Activated naive CD4-positive, alpha-beta T cell (primary cell): ENCODE measurements around the gene TRIO.

Experiments used
- DNase-seq, 4 experiments: peaks; one replicate each; lab custom pipeline; 2025; lab: John Stamatoyannopoulos, UW

TRIO gene

DNA sequence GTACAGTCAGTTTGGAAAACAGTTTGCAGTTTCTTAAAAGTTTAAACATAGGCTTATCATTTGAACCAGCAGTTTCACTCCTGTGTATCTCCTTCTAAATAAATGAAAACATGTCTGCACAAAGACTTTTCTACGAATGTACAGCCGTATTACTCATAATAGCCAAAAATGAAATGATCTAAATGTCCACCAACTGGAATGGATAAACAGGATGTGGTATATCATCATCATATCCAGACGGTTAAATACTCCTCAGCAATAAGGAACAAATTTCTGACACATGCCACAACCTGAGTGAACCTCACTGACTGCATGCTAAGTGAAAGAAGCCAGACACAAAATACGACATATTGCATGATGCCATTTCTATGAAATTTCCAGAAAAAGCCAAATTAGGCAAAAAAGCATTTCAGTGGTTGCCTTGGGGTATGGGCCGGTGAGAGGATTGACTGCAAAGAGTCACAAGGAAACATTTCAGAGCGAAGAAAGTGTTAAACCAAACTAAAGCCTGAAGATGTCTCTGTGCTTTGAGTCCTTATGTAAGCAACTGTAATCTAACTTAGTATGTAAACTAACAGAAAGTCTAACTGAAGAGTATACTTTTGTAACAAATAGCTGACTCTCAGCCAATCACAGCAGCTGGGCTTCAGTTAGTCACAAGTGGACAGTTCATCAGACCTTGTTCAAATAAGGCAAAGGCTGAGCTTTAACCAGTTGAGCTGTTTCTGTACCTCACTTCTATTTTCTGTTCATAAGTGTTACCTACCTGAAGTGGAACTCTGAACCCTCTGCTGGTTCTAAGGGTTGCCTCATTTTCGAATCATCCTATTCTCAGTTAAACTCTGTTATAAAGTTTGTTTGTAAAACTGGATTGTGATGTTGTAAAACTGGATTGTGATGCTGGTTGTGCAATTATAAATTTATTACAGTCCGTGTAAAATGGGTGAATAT is 65.2 kb downstream of the TRIO start:
- DNase-seq, result no peak

DNA sequence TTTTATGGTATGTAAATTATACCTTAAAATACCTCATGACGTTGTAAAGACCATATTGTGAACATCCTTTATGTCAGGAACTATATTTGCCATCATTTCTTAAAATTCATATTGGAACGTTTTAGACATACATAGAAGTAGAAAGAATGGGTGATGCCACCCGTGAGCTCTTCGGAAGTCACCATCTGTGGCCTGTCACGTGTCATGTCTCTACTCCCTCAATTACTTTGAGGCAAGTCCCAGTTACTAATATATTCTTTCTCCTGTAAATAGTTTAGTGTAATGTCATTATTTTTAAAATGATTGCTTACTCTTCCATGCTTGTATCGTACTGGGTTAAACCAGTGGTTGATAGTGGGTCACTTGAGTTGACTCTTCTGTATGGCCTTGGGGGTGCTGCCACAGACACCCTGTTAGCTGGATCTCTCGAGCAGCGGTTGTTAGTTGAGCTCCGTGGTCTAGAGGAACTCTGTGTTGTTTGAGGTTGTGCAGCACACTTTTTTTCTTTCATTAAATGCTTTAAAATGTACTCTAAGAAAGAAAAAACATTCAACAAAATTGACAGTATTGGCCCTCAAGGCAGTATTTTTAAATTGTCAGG is 66.2 kb downstream of the TRIO start:
- DNase-seq, result no peak

DNA sequence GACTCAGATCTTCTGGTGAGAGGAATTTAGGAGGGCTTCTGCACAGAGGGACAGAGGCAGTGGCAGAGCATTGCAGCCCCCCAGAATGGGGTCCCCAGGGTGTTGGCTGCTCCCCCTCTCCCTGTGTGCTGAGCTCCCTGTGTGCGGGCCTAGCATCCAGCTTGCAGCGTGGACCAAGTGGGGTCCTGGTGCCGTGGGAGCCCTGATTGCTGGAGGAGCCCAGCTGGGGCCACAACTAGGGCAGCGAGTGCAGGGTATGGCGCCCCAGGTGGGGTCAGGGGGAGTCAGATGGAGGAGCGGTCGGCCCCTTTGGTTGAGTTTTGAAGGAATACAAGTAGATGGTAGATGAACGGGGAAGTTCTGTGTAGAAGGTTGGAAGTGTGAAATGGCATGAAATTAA is 66.7 kb downstream of the TRIO start:
- no peak for DNase-seq

DNA sequence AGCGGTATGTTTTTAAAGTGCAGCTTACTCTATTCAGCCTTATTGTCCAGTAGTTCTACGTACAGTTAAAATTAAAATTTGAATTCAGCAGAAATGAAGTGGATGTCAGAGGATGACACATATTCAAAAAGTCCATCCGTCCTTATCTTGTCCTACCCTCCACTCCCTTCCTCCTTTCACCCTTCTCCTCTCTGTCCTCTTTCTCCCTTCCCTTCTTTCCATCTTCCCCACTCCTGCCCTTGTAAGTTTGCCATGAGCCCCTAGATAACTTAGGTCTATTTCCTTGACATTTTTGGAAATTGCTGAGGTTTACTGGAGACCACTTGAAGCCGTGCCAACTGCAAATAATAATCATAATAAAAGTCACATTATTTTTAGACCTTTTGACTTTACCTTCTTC is 67.6 kb downstream of the TRIO start:
- no peak for DNase-seq

DNA sequence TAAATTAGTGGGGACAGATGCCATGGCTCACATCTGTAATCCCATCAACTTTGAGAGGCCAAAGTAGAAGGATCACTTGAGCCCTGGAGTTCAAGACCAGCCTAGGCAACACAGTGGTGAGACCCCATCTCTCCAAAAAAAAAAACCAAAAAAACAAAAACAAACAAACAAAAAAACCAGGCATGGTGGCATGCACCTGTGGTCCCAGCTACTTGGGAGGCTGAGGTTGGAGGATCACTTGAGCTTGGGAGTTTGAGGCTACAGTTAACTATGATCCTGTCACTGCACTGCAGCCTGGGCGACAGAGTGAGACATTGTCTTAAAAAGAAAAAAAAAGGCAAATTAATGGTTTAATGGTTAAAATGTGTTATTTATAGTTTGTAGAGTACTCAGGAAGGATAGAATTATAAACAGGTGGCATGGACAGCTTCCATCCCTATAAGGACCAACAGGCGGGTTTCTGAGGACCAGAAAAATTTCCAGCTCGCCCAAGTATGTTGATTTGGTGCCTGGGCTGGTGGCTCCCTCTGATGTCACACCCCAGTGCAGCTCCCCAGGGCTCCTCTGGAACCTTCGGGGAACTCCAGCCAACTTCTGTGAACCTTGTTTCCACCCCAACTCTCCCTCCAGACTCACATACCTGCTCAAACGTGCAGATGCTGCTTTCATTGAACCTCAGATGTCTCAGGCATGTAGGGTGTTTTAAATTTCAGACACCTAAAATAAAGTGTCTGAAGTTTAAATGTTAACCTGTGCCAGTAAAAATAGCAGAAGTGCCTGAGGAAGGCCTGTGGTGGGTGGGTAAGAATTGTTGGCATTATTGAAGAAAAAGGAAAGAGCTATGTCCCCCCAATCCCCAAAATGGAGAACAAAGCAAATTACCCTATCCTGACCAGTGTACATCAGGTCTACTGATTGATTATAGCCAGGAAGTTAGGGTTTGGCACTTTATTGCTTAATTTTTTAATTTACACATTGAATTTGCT is 69.0 kb downstream of the TRIO start:
- no peak for DNase-seq

- no peak for DNase-seq
Measured at GRCh38 chr5:14212838-14213237, 69.7 kb downstream of the TRIO start.

GRCh38 chr5:14213253-14213652 is 70.1 kb downstream of the TRIO start:
- DNase-seq, result no peak

DNA sequence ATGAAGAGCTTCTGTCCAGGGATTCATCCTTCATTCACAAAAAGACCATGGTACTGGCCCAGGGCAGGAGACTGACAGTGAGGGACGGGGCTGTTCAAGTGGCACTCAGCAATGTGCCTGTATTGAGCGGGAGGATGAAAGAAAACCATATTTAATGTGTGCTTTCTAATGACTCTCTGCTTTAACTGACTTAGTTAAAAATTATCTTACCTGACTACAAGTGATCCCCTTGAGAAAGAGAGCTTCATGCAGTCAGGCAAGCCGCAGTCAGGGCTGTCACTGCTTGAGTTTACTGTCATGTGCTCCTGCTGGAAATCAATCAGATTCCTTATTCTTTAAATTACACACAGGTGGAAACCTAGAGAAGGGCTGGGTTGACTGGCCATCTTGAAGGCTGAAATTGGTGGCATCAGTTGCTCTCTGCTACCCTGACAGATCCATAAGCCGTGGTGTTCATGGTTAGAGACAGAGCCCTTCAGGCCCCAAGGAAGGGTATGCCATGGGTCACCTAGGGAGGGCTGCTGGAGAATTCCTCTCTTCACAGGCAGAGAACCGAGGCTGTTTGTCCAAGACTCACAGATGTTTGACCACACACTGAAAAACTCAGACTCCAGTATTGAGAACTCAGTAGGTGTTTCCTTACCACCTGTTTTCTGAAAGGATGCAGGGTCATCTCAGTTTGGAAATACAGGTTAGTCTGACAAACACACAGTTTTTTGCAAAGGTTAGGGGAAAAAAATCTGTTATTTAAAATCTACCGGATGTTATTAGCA is 70.9 kb downstream of the TRIO start:
- no peak for DNase-seq

DNA sequence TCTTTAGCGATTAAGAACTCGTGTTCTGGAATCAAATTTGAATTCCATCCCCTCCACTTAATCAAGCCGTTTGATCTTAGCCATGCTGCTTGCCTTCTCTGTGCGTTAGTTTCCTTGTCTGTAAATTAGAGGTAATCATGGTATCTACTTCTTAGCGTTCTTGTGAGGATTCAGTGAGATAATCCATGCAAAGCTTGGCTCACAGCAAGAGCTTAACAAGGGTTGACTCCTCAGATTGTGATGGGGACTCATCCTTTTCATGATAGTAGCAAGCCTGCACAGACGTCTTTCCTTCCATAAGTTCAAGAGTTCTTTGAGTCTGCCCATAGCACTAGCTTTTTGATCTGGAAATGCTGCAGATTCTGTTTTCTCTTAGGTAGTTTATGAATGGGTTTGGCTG is 72.8 kb downstream of the TRIO start:
- no peak for DNase-seq

DNA sequence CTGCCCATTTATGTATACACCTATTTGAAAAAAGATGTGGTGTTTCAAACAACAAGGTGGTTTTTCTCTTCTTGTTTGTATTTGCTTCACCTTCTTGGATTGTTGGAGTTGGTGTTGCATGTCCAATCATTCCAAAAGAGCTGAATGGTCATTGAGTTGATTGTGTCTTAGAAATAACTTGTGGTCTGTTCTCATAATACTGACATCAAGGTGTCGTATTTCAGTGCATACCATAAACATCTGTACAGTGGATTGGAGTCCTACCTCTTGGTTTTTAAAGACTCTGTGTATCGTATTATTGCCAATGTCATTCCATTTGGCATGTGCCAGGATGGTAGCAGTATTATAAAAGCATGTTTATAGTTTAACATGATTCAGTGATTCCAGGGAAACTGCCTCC is 73.2 kb downstream of the TRIO start:
- DNase-seq, result no peak

DNA sequence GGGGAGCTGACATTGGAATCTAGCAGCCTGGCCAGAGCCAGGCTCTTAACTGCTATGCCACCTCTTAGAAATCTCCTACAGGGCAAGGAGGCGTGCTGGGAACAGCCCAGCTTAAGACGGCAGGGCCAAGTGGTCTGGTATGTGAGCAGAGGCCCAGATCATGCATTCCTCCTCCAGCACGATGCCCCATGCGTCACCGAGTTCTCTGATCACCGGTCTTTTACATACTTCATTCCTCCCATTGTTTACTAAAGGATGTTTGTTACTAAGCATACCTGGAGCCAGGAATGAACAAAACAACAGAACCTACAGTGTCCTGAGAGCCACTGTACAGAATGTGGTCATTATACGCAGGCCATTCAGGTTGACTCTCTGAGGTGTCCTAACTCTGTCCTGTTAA is 73.8 kb downstream of the TRIO start:
- no peak for DNase-seq

GRCh38 chr5:14217587-14217986 is 74.4 kb downstream of the TRIO start:
- DNase-seq, result no peak

- no peak for DNase-seq
Measured at GRCh38 chr5:14218011-14218410, 74.9 kb downstream of the TRIO start.

- DNase-seq, result no peak
Measured at GRCh38 chr5:14218480-14218879, 75.3 kb downstream of the TRIO start.

DNA sequence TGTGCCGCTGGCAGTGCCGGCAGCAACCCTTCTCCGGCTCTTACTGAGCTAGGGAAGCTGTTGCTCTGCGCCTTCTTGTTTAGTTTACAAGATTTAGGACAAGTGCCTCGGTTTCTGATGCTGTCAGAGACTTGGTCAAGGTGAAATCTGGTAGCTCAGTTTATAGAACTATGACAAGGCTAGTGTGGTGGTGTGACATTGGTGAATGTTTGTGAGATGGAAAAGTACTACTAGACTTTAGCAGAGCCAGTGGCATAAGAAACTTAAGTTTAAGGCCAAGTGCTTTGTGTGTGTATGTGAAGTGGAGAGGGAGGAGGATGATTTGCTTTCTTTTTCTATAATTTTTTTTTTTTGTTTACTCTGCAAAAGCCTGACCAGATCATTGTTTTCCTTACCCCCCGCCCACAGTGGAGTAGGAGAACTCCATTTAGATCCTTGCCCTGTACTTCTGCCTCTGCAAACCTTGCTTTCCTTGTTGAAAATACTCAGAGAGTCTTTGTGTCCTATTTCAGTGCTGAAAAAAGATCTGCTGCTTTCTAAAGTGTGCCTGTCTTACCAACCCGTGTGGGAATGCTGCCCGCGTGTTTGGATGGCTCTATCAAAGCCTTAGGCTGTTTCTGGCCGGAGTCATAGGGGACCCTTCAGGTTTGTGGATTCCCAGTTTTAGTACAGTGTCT is 75.9 kb downstream of the TRIO start:
- DNase-seq, result no peak

GRCh38 chr5:14219800-14220512 is 76.8 kb downstream of the TRIO start:
- no peak for DNase-seq

DNA sequence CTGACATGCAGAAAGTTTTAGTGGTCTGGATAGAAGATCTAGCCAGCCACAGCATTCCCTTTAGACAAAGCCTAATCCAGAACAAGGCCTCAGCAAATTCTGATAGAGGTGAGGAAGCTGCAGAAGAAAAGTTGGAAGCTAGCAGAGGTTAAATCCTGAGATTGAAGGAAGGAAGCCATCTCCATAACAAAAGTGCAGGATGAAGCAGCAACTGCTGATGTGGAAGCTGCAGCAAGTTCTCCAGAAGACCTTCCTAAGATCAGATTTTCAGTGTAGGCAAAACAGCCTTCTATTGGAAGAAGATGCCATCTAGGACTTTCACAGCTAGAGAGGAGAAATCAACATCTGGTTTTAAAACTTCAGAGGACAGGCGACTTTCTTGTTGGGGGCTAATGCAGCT is 77.5 kb downstream of the TRIO start:
- no peak for DNase-seq

GRCh38 chr5:14221732-14222131 is 78.6 kb downstream of the TRIO start:
- DNase-seq, result no peak

DNA sequence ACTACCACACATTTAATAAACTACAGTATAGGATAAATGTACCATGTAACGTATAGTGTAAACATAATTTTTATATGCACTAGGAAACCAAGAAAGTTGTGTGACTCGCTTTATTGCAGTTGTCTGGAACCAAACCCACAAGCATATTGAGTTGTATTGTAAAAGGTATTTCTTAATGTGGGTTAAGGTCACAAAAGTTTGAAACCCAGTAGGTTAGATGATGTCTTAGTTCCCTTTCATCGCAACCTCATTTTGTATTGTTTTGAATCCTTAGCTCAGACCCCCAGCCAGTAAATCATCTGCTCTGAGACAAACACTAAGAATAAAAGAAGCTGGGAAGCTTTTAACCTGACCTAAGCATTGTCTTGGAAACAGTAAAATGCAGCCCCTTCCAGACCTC is 79.1 kb downstream of the TRIO start:
- DNase-seq, result no peak

DNA sequence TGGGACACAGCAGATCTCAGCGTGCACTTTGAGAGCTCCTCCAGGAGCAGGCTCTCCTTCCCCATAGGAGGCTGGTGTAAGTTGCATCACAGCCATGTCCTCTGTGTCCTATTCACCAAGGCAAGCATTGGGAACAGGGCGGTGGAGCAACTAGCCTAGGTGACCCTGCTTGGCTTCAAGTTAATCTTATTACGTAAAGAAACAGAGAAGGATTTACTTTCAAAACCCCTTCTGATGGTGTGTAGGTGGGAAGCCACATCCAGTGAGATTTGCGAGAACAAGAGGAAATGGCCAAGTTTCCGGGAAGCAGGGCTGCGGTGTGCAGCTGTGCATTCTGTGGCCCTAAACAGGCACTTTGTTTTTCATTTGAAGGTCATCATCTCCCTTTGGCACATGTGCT is 80.2 kb downstream of the TRIO start:
- no peak for DNase-seq
